Gastrocnemius medialis (tissue), 4 donors: Measurements from ENCODE around the gene SZT2. TPM values are rescaled to one million over a fixed set of nuclear protein-coding genes. Genes with fewer than 3 reads are reported as not detected.

Experiments
- ATAC-seq, 2 donors: fragments of 150-250 bp; one replicate each; pipeline ENCODE4 v1.9.1; 2016
- DNase-seq, 2 donors: peaks; one replicate each; pipeline ENCODE4 v3.0.0-alpha.2; 2019
- H3K27ac ChIP-seq, 4 donors: fragments of 200-600 bp; sonication (generic); 1 replicate in 1 of 4; 2 replicates in 3 of 4; pipeline ENCODE4 v1.5.1; 2016 to 2018; ENCODE audit warnings: mild to moderate bottlenecking in 2 of 4, moderate library complexity in 1 of 4
- H3K27me3 ChIP-seq, 3 donors: fragments of 200-600 bp; sonication (generic) in 2 of 3; 1 replicate in 1 of 3; 2 replicates in 2 of 3; pipeline versions ENCODE4 v1.5.1 to v1.6.0; 2016 to 2019; ENCODE audit warnings: mild to moderate bottlenecking in 1 of 3, moderate library complexity in 1 of 3
- H3K36me3 ChIP-seq, 2 donors: fragments of 200-600 bp; sonication (generic) in 1 of 2; one replicate each; pipeline ENCODE4 v1.5.1; 2017 to 2018
- H3K4me1 ChIP-seq, 2 donors: fragments of 200-600 bp; sonication (generic) in 1 of 2; one replicate each; pipeline ENCODE4 v1.5.1; 2016 to 2017; ENCODE audit warnings: mild to moderate bottlenecking in 2 of 2
- H3K4me3 ChIP-seq, 4 donors: fragments of 200-600 bp; sonication (generic) in 3 of 4; 1 replicate in 1 of 4; 2 replicates in 3 of 4; pipeline ENCODE4 v1.5.1; 2016 to 2019; ENCODE audit warnings: mild to moderate bottlenecking in 2 of 4
- H3K9me3 ChIP-seq, 3 donors: fragments of 200-600 bp; sonication (generic) in 2 of 3; 1 replicate in 1 of 3; 2 replicates in 2 of 3; pipeline ENCODE4 v1.5.1; 2016 to 2019
- POLR2A ChIP-seq, 2 donors: fragments of 450-650 bp; IDR thresholded peaks; one replicate each; pipeline ENCODE4 v1.6.1; 2017; ENCODE audit warnings: antibody characterized with exemption in 2 of 2, mild to moderate bottlenecking in 2 of 2, moderate library complexity in 2 of 2
- in situ Hi-C, 4 donors: fragments of 200-750 bp; cut with MboI; loops; one replicate each; pipeline versions ENCODE4 v1.15.0 to v1.8.0; 2017; ENCODE audit warnings: low sequenced_read_pairs in 4 of 4
- intact Hi-C: fragments of 100-400 bp; cut with DNase I; formaldehyde crosslinking; loops from one replicate; pipeline ENCODE4 v1.15.1; 2023; ENCODE audit warnings: low total_unique reads
- total RNA-seq, 4 donors: library from RNA; depleted of rRNA; stranded (reverse); fragments of >200 nt; gene quantifications; one replicate each; pipeline versions ENCODE4 v1.1.0 to v1.2.3, GENCODE V29; 2016
- TF ChIP-seq, protein P1 (sequence below), 5 experiments: fragments of 450-650 bp in 3 of 5; fragments of 200-600 bp in 2 of 5; sonication (generic) in 2 of 5; IDR thresholded peaks in 4 of 5; conservative IDR thresholded peaks in 1 of 5; 1 replicate in 4 of 5; 2 replicates in 1 of 5; pipeline ENCODE4 v1.5.1; 2016 to 2019; ENCODE audit warnings: antibody characterized with exemption in 5 of 5, mild to moderate bottlenecking in 3 of 5, moderate library complexity in 3 of 5

The SZT2 gene
- total RNA-seq, 4 donors from 2014 or later, result 15.9 to 20.9 (median 17.9) TPM

DNA sequence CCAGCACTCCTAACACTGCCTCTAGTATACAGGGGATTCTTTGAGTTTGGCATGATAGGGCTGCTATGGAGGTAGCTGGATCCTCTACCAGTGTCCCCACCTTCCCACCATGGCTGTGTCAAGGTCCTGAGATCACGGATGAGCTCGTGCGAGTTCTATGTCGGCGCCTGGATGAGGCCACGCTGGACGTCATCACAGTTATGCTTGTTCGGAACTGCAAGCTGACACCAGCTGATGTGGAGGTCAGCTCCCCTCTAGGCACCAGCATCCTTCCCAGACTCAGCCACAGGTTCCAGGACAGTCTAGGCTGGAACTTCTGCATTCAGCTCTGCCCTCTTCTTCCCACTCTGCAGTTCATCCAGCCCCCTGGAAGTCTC lies 48.9 kb downstream of the SZT2 start:
- Histone ChIP-seq H3K4me3 (no peak overlapping the region), H3K27me3 (no peaks in the 10 kb centered on the region), H3K36me3 (peaks cover 0 to 82% of the 10 kb centered on the region in 2 donors), H3K4me1 (no peaks in the 10 kb centered on the region), H3K9me3 (no peaks in the 10 kb centered on the region), H3K27ac (no peak overlapping the region)
- TF ChIP-seq, protein P1, sequence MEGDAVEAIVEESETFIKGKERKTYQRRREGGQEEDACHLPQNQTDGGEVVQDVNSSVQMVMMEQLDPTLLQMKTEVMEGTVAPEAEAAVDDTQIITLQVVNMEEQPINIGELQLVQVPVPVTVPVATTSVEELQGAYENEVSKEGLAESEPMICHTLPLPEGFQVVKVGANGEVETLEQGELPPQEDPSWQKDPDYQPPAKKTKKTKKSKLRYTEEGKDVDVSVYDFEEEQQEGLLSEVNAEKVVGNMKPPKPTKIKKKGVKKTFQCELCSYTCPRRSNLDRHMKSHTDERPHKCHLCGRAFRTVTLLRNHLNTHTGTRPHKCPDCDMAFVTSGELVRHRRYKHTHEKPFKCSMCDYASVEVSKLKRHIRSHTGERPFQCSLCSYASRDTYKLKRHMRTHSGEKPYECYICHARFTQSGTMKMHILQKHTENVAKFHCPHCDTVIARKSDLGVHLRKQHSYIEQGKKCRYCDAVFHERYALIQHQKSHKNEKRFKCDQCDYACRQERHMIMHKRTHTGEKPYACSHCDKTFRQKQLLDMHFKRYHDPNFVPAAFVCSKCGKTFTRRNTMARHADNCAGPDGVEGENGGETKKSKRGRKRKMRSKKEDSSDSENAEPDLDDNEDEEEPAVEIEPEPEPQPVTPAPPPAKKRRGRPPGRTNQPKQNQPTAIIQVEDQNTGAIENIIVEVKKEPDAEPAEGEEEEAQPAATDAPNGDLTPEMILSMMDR (IDR thresholded peaks at IDR 0.05 in 4 of 5, conservative IDR thresholded peaks at IDR 0.05 in 1 of 5), result no peak
- no peak for TF ChIP-seq POLR2A (IDR thresholded peaks at IDR 0.05)
- ATAC-seq (no peak), DNase-seq (no peak)
- intact Hi-C loops, result no loop called here
- in situ Hi-C loops, result no loop called here

DNA sequence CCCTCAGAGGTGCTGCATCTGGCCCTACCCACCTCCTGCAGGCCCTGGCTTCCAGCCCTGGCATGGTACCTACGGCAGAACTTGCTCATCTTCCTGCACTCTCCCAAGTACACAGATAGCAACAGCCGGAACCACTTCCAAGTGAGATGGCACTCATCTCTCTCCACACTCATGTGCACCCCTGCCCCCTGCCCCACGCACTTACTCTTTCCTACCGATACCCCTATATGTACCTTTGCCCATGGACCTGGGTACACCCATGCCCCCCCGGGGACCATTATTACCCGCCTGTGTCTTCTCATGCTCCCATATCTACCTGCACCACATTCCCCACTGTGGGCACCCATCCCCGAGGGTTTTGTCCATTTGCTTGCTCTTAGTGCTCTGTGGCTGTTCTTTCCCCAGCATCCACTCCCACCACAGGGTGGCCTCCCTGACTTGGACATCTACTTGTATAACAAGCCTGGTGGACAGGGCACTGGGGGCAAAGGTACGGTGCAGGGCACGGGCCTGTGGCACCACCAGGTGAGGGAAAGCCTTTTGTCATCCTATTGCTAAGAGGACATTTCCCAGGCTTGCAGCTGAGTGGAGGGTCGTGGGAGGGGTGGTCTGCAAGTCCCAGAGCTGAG lies 49.4 kb downstream of the SZT2 start:
- in situ Hi-C loops, result no loop called here
- Histone ChIP-seq H3K4me3 (no peak overlapping the region), H3K27me3 (no peaks in the 10 kb centered on the region), H3K27ac (no peak overlapping the region), H3K4me1 (no peaks in the 10 kb centered on the region), H3K36me3 (peaks cover 0 to 82% of the 10 kb centered on the region in 2 donors), H3K9me3 (no peaks in the 10 kb centered on the region)
- ATAC-seq, result no peak
- intact Hi-C loops, result no loop called here
- TF ChIP-seq POLR2A (IDR thresholded peaks at IDR 0.05), result no peak
- TF ChIP-seq, protein P1 (IDR thresholded peaks at IDR 0.05 in 4 of 5, conservative IDR thresholded peaks at IDR 0.05 in 1 of 5), result no peak
- DNase-seq, result no peak

DNA sequence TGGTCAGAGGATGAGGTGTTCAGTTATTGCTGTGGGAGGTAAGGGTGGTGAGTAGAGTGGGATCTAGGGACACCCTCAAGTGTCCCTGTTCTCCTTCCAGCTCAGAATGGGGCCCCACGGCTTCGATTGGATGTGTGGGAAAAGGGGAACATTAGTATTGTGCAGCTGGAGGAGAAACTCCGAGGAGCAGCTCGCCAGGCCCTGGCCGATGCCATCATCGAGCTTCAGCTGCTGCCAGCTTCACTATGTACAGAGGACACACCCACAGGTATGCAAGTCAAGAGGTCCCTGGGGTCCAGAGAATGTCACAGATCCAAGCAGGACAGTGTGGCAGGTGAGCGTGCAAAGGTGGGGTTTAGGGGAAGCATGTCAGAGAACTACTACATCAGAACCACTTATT lies 50.1 kb downstream of the SZT2 start:
- TF ChIP-seq, protein P1 (IDR thresholded peaks at IDR 0.05 in 4 of 5, conservative IDR thresholded peaks at IDR 0.05 in 1 of 5), result no peak
- TF ChIP-seq POLR2A (IDR thresholded peaks at IDR 0.05), result no peak
- in situ Hi-C loops (no loop called here), intact Hi-C loops (no loop called here)
- Histone ChIP-seq H3K27ac (no peak overlapping the region), H3K27me3 (no peaks in the 10 kb centered on the region), H3K36me3 (peaks cover 0 to 81% of the 10 kb centered on the region in 2 donors), H3K4me3 (no peak overlapping the region), H3K9me3 (no peaks in the 10 kb centered on the region), H3K4me1 (no peaks in the 10 kb centered on the region)
- DNase-seq, result no peak
- no peak for ATAC-seq

DNA sequence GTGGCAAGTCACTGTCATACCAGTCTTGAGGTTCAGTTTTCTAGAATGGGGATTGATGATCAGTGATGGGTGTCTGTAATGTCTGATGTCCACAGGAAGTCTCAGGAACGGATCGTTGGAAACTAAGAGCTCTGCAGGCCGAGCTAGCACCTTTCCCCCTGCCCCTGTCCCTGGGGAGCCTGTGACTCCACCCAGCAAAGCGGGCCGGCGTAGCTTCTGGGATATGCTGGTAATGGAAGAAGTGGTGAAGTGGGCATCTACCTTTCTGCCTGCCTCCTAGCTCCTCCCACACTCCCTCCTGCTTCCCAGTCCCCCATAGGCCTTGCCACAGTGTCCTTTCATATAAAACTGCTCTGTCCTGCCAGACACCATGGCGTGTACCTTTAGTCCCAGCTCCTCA lies 50.7 kb downstream of the SZT2 start:
- TF ChIP-seq POLR2A (IDR thresholded peaks at IDR 0.05), result no peak
- TF ChIP-seq, protein P1 (IDR thresholded peaks at IDR 0.05 in 4 of 5, conservative IDR thresholded peaks at IDR 0.05 in 1 of 5), result no peak
- ATAC-seq (no peak), DNase-seq (no peak)
- Histone ChIP-seq H3K27ac (no peak overlapping the region), H3K4me3 (no peak overlapping the region), H3K9me3 (no peaks in the 10 kb centered on the region), H3K36me3 (peaks cover 0 to 81% of the 10 kb centered on the region in 2 donors), H3K27me3 (no peaks in the 10 kb centered on the region), H3K4me1 (no peaks in the 10 kb centered on the region)
- in situ Hi-C loops (no loop called here), intact Hi-C loops (no loop called here)
